Urothelium cell line (cell line): ENCODE data around the gene NIBAN1.
"Not testable (repeated sequence)": the region's sequence is repeated elsewhere in the genome, so short reads cannot be mapped to it uniquely, and the experiment has no call there.

Source experiments
- DNase-seq: peaks from one replicate; pipeline ENCODE4 v3.0.0; 2011; ENCODE audit warnings: low spot score, mixed read lengths
- FAIRE-seq: peaks from 2 replicates; lab custom pipeline; 2011; peaks lifted over from hg19 to GRCh38; lab: Jason Lieb, UNC

NIBAN1 gene

GRCh38 chr1:184974056-184974836 lies at the start of gene NIBAN1:
TSS of gene NIBAN1 (minus strand) at chr1:184974508. CDS start at chr1:184974356, 152 bp downstream.
- FAIRE-seq (no peak), DNase-seq (no peak)

GRCh38 chr1:185017966-185018365 lies 43.7 kb upstream of the NIBAN1 start:
- FAIRE-seq, result no peak
- DNase-seq, result no peak

GRCh38 chr1:185017338-185017737 lies 43.0 kb upstream of the NIBAN1 start:
- FAIRE-seq, result no peak
- DNase-seq, result peak; percentile 49

- DNase-seq, result no peak
- FAIRE-seq, result no peak
Observed at GRCh38 chr1:185016880-185017279, 42.6 kb upstream of the NIBAN1 start.

- FAIRE-seq (no peak), DNase-seq (no peak)
Observed at GRCh38 chr1:185015631-185016030, 41.3 kb upstream of the NIBAN1 start.

GRCh38 chr1:185014941-185015340 lies 40.6 kb upstream of the NIBAN1 start:
- no peak for FAIRE-seq

GRCh38 chr1:185010361-185010760 lies 36.1 kb upstream of the NIBAN1 start:
- no peak for FAIRE-seq
- DNase-seq, result no peak

More at GRCh38 chr1:185014941-185015340, 40.6 kb upstream of the NIBAN1 start:
- DNase-seq, result no peak

- FAIRE-seq, result no peak
- DNase-seq, result no peak
Observed at GRCh38 chr1:185008838-185009237, 34.5 kb upstream of the NIBAN1 start.

GRCh38 chr1:185001312-185001880 lies 27.1 kb upstream of the NIBAN1 start:
- DNase-seq, result peak; percentile 7
- FAIRE-seq, result not testable (repeated sequence)

GRCh38 chr1:184999974-185000373 lies 25.7 kb upstream of the NIBAN1 start:
- FAIRE-seq, DNase-seq: not testable (repeated sequence)

- FAIRE-seq (no peak), DNase-seq (no peak)
Observed at GRCh38 chr1:184994301-184994700, 20.0 kb upstream of the NIBAN1 start.

- DNase-seq (no peak), FAIRE-seq (no peak)
Observed at GRCh38 chr1:184992271-184992670, 18.0 kb upstream of the NIBAN1 start.

- DNase-seq (no peak), FAIRE-seq (no peak)
Observed at GRCh38 chr1:184990204-184990603, 15.9 kb upstream of the NIBAN1 start.

- no peak for DNase-seq
- FAIRE-seq, result no peak
Observed at GRCh38 chr1:184988506-184988905, 14.2 kb upstream of the NIBAN1 start.

GRCh38 chr1:184987696-184988095 lies 13.4 kb upstream of the NIBAN1 start:
- no peak for DNase-seq
- FAIRE-seq, result no peak

- FAIRE-seq (no peak), DNase-seq (no peak)
Observed at GRCh38 chr1:184986250-184986649, 11.9 kb upstream of the NIBAN1 start.

GRCh38 chr1:184982002-184982954 lies 8.0 kb upstream of the NIBAN1 start:
- DNase-seq (peak; percentile 60), FAIRE-seq (peak; percentile 53)

- DNase-seq (no peak), FAIRE-seq (no peak)
Observed at GRCh38 chr1:184980726-184981125, 6.4 kb upstream of the NIBAN1 start.

- DNase-seq, result no peak
Observed at GRCh38 chr1:184975208-184975870, 1.0 kb upstream of the NIBAN1 start.

GRCh38 chr1:184974837-184975115 lies 468 bp upstream of the NIBAN1 start:
- FAIRE-seq, result no peak
- DNase-seq, result no peak

More at GRCh38 chr1:184975208-184975870, 1.0 kb upstream of the NIBAN1 start:
- FAIRE-seq, result no peak
